Measurements from ENCODE around the gene LGR6. TPM values are rescaled to one million over a fixed set of nuclear protein-coding genes. Genes with fewer than 3 reads are reported as not detected.
"Not testable (repeated sequence)": the region's sequence is repeated elsewhere in the genome, so short reads cannot be mapped to it uniquely, and the experiment has no call there.

Gene LGR6
- total RNA-seq, 1 experiment from 2014 or later, result 0.26 TPM

GRCh38 chr1:202165942-202166843 lies 27.4 kb upstream of the LGR6 start:
- Histone ChIP-seq H4K20me1 (ENCODE audit: low read length) (no peaks in the 10 kb centered on the region), H3K79me2 (ENCODE audit: low read length) (no peaks in the 10 kb centered on the region), H3K27me3 (ENCODE audit: low read length) (no peaks in the 10 kb centered on the region), H3K4me2 (ENCODE audit: low read length) (no peak overlapping the region), H3K4me1 (ENCODE audit: insufficient read depth, low read length) (no peaks in the 10 kb centered on the region), H3K36me3 (ENCODE audit: low read depth, low read length) (no peaks in the 10 kb centered on the region), H3K4me3 (ENCODE audit: low read length) (no peak overlapping the region), H3K9me2 (replicated peaks; ENCODE audit: low read length) (no peaks in the 10 kb centered on the region), H2AFZ (ENCODE audit: low read length) (no peak overlapping the region), H3F3A (ENCODE audit: low read length, unreplicated experiment) (no peaks in the 10 kb centered on the region), H3K9ac (ENCODE audit: low read length) (no peak overlapping the region), H3K27ac (ENCODE audit: low read length) (no peak overlapping the region), H3K9me3 (ENCODE audit: low read length) (no peaks in the 10 kb centered on the region)
- intact Hi-C loops (cut with micrococcal nuclease), result no loop called here
- POLR2A ChIA-PET (ENCODE audit: unreplicated experiment), result no interaction called here
- DNase-seq (no peak), ATAC-seq (no peak)
- TF ChIP-seq EZH2 (IDR thresholded peaks at IDR 0.05; ENCODE audit: low read length, unreplicated experiment) (no peak), EZH2phosphoT487 (IDR thresholded peaks at IDR 0.05; ENCODE audit: borderline replicate concordance, low read length) (no peak), CTCF (conservative IDR thresholded peaks at IDR 0.05; ENCODE audit: low read depth, low read length) (no peak)
- CTCF ChIA-PET, result no interaction called here
- BruUV-seq (replicated peaks), result no TSS peak

GRCh38 chr1:202167054-202167453 lies 26.5 kb upstream of the LGR6 start:
- H3K9me3 ChIP-seq (ENCODE audit: low read length); H3K4me1 ChIP-seq (ENCODE audit: insufficient read depth, low read length); H3K79me2 ChIP-seq (ENCODE audit: low read length); H3F3A ChIP-seq (ENCODE audit: low read length, unreplicated experiment); H3K27me3 ChIP-seq (ENCODE audit: low read length); H3K27ac ChIP-seq (ENCODE audit: low read length); CTCF ChIA-PET; intact Hi-C loops (cut with micrococcal nuclease); H3K36me3 ChIP-seq (ENCODE audit: low read depth, low read length); BruUV-seq (replicated peaks); H2AFZ ChIP-seq (ENCODE audit: low read length); H3K4me3 ChIP-seq (ENCODE audit: low read length); H4K20me1 ChIP-seq (ENCODE audit: low read length); H3K9ac ChIP-seq (ENCODE audit: low read length); H3K4me2 ChIP-seq (ENCODE audit: low read length); DNase-seq; POLR2A ChIA-PET (ENCODE audit: unreplicated experiment); H3K9me2 ChIP-seq (replicated peaks; ENCODE audit: low read length); ATAC-seq: not testable (repeated sequence)

- Histone ChIP-seq H3K36me3 (ENCODE audit: low read depth, low read length) (no peaks in the 10 kb centered on the region), H3K4me2 (ENCODE audit: low read length) (no peak overlapping the region), H3K79me2 (ENCODE audit: low read length) (no peaks in the 10 kb centered on the region), H3K27me3 (ENCODE audit: low read length) (no peaks in the 10 kb centered on the region), H2AFZ (ENCODE audit: low read length) (no peak overlapping the region), H3K9ac (ENCODE audit: low read length) (no peak overlapping the region), H3K4me3 (ENCODE audit: low read length) (no peak overlapping the region), H3F3A (ENCODE audit: low read length, unreplicated experiment) (no peaks in the 10 kb centered on the region), H3K4me1 (ENCODE audit: insufficient read depth, low read length) (no peaks in the 10 kb centered on the region), H3K9me2 (replicated peaks; ENCODE audit: low read length) (no peaks in the 10 kb centered on the region), H3K9me3 (ENCODE audit: low read length) (no peaks in the 10 kb centered on the region), H4K20me1 (ENCODE audit: low read length) (no peaks in the 10 kb centered on the region), H3K27ac (ENCODE audit: low read length) (no peak overlapping the region)
- CTCF ChIA-PET, result no interaction called here
- DNase-seq (no peak), ATAC-seq (no peak)
- intact Hi-C loops (cut with micrococcal nuclease), result no loop called here
- TF ChIP-seq CTCF (conservative IDR thresholded peaks at IDR 0.05; ENCODE audit: low read depth, low read length) (no peak), EZH2 (IDR thresholded peaks at IDR 0.05; ENCODE audit: low read length, unreplicated experiment) (no peak), EZH2phosphoT487 (IDR thresholded peaks at IDR 0.05; ENCODE audit: borderline replicate concordance, low read length) (no peak)
- no TSS peak for BruUV-seq (replicated peaks)
- POLR2A ChIA-PET (ENCODE audit: unreplicated experiment), result no interaction called here
These were observed 25.7 kb upstream of the LGR6 start for GRCh38 chr1:202167708-202168415.

Measured in PC-3 (cell line).